Lung (tissue), 12 donors: ENCODE results near the gene MAB21L3. TPM values are rescaled to one million over a fixed set of nuclear protein-coding genes. Genes with fewer than 3 reads are reported as not detected.

Experiments
- ATAC-seq: fragments of 200-7000 bp; cut with Tn5 transposase; one replicate; pipeline ENCODE4 v1.9.1; 2020; ENCODE audit warnings: moderate number of reproducible peaks; ENCODE audit not compliant: insufficient read depth, low FRiP score
- DNase-seq, 3 donors: peaks; one replicate each; pipeline ENCODE4 v3.0.0-alpha.2; 2013 to 2017
- H3K27ac ChIP-seq, 2 donors: one replicate each; pipeline ENCODE4 v1.5.1; 2013; ENCODE audit warnings: mild to moderate bottlenecking in 2 of 2, moderate library complexity in 2 of 2, control low read depth in 1 of 2, inconsistent platforms in 1 of 2, low read depth in 1 of 2, low read length in 1 of 2
- H3K27me3 ChIP-seq, 3 donors: one replicate each; pipeline ENCODE4 v1.5.1; 2013; ENCODE audit warnings: low read length in 2 of 3; ENCODE audit not compliant: control insufficient read depth in 3 of 3, insufficient read depth in 3 of 3
- H3K36me3 ChIP-seq, 4 donors: one replicate each; pipeline ENCODE4 v1.5.1; 2013; ENCODE audit warnings: low read length in 4 of 4, mild to moderate bottlenecking in 1 of 4, moderate library complexity in 1 of 4; ENCODE audit not compliant: control insufficient read depth in 4 of 4, insufficient read depth in 4 of 4
- H3K4me1 ChIP-seq, 5 donors: one replicate each; pipeline ENCODE4 v1.5.1; 2013; ENCODE audit warnings: low read length in 5 of 5, mild to moderate bottlenecking in 2 of 5, moderate library complexity in 1 of 5; ENCODE audit not compliant: control insufficient read depth in 5 of 5, insufficient read depth in 5 of 5
- H3K4me3 ChIP-seq: one replicate; pipeline ENCODE4 v1.5.1; 2013; ENCODE audit warnings: mild to moderate bottlenecking, control low read depth, moderate library complexity
- H3K9ac ChIP-seq, 2 donors: one replicate each; pipeline ENCODE4 v1.5.1; 2013; ENCODE audit warnings: low read length in 2 of 2, control low read depth in 1 of 2; ENCODE audit not compliant: insufficient read depth in 1 of 2
- H3K9me3 ChIP-seq, 4 donors: one replicate each; pipeline ENCODE4 v1.5.1; 2013; ENCODE audit warnings: low read length in 3 of 4, mild to moderate bottlenecking in 1 of 4, moderate library complexity in 1 of 4; ENCODE audit not compliant: control insufficient read depth in 4 of 4, insufficient read depth in 3 of 4
- WGBS, 2 donors: extraction: QIAGEN DNeasy Blood & Tissue Kit; methylation state at CpG; one replicate each; pipeline ENCODE4 v1.1.7; 2013; 5-methylcytosine and 5-hydroxymethylcytosine counted together
- polyA plus RNA-seq, 2 donors: library from polyadenylated mRNA; stranded (reverse); fragments of 200-250 nt; gene quantifications; one replicate each; pipeline ENCODE4 v1.2.1, GENCODE V29; 2013
- total RNA-seq, 2 donors: library from RNA; depleted of rRNA in 1 of 2; stranded (reverse); fragments of >200 nt in 1 of 2; gene quantifications; one replicate each; pipeline ENCODE4 v1.2.1, GENCODE V29; 2014 to 2021
- TF ChIP-seq, protein P1 (sequence below): IDR thresholded peaks from 2 replicates; pipeline ENCODE4 v1.5.1; 2012; ENCODE audit warnings: mild to moderate bottlenecking; ENCODE audit errors: control extremely low read depth, extremely low read depth
- donor health status: control.
- donor health status: control.
- donor health status: Bipolar disorder and iron deficiency.
- donor health status: healthy.
- donor health status: DM: yes; HTN: yes; CAD: no.

The MAB21L3 gene
- total and polyA plus RNA-seq, 4 donors = 0.08 to 4.2 (median 0.44) TPM

DNA sequence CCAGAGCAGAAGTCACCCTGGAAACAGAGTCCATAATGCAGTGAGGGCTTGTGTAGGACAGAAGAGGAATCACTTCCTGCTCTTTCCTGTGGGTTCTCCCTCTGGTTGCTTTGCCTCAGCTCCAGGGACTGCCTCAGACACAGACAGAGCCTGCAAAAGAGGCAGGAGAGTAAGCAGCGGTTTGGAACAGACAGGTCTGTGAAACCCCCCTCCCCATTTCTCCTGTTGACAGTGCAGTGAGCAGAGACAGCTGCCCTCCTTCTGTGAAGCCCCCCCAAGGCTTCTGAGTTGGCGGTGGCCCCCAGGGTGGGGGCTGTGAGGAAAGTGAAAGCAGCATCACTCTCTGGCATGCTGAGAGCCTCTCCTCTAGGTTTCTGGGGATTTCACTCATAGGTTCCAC is 53.0 kb downstream of the MAB21L3 start:
- TF ChIP-seq, protein P1, sequence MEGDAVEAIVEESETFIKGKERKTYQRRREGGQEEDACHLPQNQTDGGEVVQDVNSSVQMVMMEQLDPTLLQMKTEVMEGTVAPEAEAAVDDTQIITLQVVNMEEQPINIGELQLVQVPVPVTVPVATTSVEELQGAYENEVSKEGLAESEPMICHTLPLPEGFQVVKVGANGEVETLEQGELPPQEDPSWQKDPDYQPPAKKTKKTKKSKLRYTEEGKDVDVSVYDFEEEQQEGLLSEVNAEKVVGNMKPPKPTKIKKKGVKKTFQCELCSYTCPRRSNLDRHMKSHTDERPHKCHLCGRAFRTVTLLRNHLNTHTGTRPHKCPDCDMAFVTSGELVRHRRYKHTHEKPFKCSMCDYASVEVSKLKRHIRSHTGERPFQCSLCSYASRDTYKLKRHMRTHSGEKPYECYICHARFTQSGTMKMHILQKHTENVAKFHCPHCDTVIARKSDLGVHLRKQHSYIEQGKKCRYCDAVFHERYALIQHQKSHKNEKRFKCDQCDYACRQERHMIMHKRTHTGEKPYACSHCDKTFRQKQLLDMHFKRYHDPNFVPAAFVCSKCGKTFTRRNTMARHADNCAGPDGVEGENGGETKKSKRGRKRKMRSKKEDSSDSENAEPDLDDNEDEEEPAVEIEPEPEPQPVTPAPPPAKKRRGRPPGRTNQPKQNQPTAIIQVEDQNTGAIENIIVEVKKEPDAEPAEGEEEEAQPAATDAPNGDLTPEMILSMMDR = no peak
- DNase-seq (peak in 2 of 3 donors; percentile 24 to 48), ATAC-seq (no peak)
- 55 to 58% methylated on average over 2 of the region's 2 CpGs for WGBS, 2 donors
- H3K4me1 ChIP-seq = peaks cover 0 to 19% (median 0%) of the 10 kb centered on the region in 5 donors
- no peaks in the 10 kb centered on the region for H3K9me3 ChIP-seq
- H3K36me3 ChIP-seq = no peaks in the 10 kb centered on the region
- no peak overlapping the region for H3K9ac ChIP-seq
- H3K27me3 ChIP-seq = no peaks in the 10 kb centered on the region
- H3K4me3 ChIP-seq = no peak overlapping the region
- peak overlapping the region in 1 of 2 donors; percentile 14 for H3K27ac ChIP-seq

DNA sequence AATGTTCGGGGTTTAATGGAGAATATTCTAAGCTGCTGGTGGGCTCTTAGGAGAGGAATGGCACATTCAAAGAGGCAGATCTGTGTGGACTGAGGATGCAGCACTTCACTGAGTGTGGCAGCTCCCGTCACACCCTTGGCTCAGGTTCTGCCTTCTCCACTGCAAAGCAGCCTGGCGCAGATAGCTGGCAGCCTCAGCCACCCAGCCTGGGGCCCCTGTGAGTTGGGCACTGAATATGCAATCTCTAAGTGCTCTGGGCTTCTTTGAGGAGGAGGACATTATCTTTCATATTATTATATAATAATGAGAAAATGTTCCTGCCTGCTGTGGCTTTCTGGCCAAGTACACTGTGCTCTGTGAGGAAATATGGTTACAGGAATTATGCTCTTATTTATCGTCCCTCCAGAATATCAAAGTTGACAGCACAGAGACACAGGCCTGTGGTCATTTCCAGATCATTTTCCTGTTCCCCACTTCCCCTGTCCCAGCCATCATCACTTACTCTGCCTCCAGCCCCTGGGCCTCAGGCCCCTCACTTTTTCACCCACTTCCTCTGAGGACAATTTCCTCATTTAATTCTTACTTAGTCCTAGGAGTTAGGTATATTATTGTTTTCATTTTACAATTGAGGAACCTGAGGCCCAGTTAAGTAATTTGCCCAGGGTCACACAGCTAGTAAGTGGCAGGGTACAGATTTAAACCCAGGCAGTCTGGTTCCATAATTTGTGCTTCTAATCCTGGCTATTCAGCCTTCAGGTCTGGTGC is 53.6 kb downstream of the MAB21L3 start:
- no peaks in the 10 kb centered on the region for H3K36me3 ChIP-seq
- TF ChIP-seq, protein P1 = no peak
- no peak overlapping the region for H3K4me3 ChIP-seq
- ATAC-seq (no peak), DNase-seq (no peak)
- no peaks in the 10 kb centered on the region for H3K27me3 ChIP-seq
- H3K9ac ChIP-seq = no peak overlapping the region
- H3K27ac ChIP-seq = peak overlapping the region in 1 of 2 donors; percentile 29
- WGBS, 2 donors = 49 to 55% methylated on average over 4 of the region's 4 CpGs
- H3K4me1 ChIP-seq = peaks cover 0 to 19% (median 0%) of the 10 kb centered on the region in 5 donors
- H3K9me3 ChIP-seq = no peaks in the 10 kb centered on the region

GRCh38 chr1:116165572-116165971 is 54.4 kb downstream of the MAB21L3 start:
- Histone ChIP-seq H3K9ac (no peak overlapping the region), H3K9me3 (no peaks in the 10 kb centered on the region), H3K36me3 (no peaks in the 10 kb centered on the region), H3K27ac (no peak overlapping the region), H3K4me1 (peaks cover 0 to 19% (median 0%) of the 10 kb centered on the region in 5 donors), H3K27me3 (no peaks in the 10 kb centered on the region), H3K4me3 (no peak overlapping the region)
- WGBS, 2 donors = 87 to 96% methylated on average over 9 of the region's 9 CpGs
- DNase-seq (no peak), ATAC-seq (no peak)
- TF ChIP-seq, protein P1 = no peak
